Fibroblast of lung (primary cell): ENCODE results near the gene FZD8.

Experiments used
- EZH2 ChIP-seq: IDR thresholded peaks from 2 replicates; pipeline ENCODE4 v1.5.1; 2012; ENCODE audit warnings: low read length, control low read depth, mild to moderate bottlenecking; ENCODE audit errors: missing control alignments
- TF ChIP-seq, protein P1 (sequence below), 2 donors: IDR thresholded peaks in 1 of 2; conservative IDR thresholded peaks in 1 of 2; 1 replicate in 1 of 2; 2 replicates in 1 of 2; pipeline ENCODE4 v1.5.1; 2011 to 2012; ENCODE audit warnings: low read length in 2 of 2, control low read depth in 1 of 2, inconsistent platforms in 1 of 2, low read depth in 1 of 2, mild to moderate bottlenecking in 1 of 2

DNA sequence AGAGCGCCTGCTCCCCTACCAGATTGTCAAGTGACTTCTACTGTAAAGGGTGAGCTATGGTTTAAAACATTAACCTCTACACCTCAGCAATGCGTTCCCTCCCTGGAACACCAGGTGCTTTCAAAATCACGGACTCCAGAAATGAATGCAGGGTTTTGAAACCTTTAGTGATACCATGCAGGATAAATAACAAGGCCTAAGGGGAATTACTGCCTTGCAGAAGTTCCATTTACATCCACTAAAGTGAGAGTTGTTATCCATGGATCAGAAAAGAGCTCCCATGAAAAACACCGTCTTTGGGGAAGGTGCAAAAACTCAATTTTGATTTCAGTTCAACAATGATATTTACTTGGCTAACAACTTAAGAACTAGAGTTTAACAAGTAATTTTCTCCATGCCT, 4.0 kb downstream of the FZD8 start:
- TF ChIP-seq, protein P1, sequence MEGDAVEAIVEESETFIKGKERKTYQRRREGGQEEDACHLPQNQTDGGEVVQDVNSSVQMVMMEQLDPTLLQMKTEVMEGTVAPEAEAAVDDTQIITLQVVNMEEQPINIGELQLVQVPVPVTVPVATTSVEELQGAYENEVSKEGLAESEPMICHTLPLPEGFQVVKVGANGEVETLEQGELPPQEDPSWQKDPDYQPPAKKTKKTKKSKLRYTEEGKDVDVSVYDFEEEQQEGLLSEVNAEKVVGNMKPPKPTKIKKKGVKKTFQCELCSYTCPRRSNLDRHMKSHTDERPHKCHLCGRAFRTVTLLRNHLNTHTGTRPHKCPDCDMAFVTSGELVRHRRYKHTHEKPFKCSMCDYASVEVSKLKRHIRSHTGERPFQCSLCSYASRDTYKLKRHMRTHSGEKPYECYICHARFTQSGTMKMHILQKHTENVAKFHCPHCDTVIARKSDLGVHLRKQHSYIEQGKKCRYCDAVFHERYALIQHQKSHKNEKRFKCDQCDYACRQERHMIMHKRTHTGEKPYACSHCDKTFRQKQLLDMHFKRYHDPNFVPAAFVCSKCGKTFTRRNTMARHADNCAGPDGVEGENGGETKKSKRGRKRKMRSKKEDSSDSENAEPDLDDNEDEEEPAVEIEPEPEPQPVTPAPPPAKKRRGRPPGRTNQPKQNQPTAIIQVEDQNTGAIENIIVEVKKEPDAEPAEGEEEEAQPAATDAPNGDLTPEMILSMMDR (conservative IDR thresholded peaks at IDR 0.05 in 1 of 2, IDR thresholded peaks at IDR 0.05 in 1 of 2; ENCODE audit: low read depth in 1 of 2, low read length in 2 of 2), result no peak
- TF ChIP-seq EZH2, result no peak
